Astrocyte of the spinal cord (primary cell): Measurements from ENCODE around the gene UPK3A.

Experiments used
- DNase-seq: peaks from one replicate; pipeline ENCODE4 v3.0.0; 2011; ENCODE audit warnings: low read depth, low spot score
- H3K4me3 ChIP-seq: 2 replicates; pipeline ENCODE4 v1.5.1; 2011; ENCODE audit warnings: low read depth, mild to moderate bottlenecking, low read length, moderate library complexity
- CTCF ChIP-seq: IDR thresholded peaks from 2 replicates; pipeline ENCODE4 v1.5.1; 2012; ENCODE audit warnings: low read depth, mild to moderate bottlenecking, low read length, inconsistent platforms
- in situ Hi-C: cut with HindIII; loops from 2 replicates; pipeline ENCODE4 v1.10.0; 2017; ENCODE audit warnings: low sequenced_read_pairs

The UPK3A gene

DNA sequence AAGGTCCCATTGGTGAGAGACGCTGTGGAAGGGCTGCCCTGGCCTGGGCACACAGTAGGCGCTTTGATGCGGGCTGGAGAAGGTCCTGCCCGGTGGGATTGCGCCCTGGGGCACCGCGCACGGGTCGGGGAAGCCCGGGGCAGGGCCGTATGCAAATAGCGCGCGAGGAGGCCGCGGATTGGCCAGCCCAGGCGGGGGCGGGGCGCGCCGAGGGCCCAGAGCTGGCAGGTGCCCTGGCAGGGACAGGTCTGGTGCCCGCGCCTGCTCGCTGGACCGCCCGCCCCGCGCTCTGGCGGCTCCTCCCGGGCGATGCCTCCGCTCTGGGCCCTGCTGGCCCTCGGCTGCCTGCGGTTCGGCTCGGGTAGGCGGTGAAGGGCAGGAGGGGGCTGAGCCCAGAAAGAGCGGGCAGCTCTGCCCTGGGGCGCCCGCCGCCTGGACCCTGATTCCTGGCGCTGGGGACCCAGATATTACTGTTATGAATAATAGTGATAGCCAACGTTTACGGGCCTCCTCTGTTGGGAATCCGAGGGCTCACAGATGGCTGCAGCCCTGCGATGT, at the start of gene UPK3A:
Gene UPK3A (plus strand): TSS at position 245 of the 558 bp plus-strand sequence. CDS start 65 bp downstream, at position 310.
- in situ Hi-C loops = no loop called here
- H3K4me3 ChIP-seq = no peak within 1 kb of the TSS
- TF ChIP-seq CTCF = no peak
- no peak for DNase-seq

DNA sequence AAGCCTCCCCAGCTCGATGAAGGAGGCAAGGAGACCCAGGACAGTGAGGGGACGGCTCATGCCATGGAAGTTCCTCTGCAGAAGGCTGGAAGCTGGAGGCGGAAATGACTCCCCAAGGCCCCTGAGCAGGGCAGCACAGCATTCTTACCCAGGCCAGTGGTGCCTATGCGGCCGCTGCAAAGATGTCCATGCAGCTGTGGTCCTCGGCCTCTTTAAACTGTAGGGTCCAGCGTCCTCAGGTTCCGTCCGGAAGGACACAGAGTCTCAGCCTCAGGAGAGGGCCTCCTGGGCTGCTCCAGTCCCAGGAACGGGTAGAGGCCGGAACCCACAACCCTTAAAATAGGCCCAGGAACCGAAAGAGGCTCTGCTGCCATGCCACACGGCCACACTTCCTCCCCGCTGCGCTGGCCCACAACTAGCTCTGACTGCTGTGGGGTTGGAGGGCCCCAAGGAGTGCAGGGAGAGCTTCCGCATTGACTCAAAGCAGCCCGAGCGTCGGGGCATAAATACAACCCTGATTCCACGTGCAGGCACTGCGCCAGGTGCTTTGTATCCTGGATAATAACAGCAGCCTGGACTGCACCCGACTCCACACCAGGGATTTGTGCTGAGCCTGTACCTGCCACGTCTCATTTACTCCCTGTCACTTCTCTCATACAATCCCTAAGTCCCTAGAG, 49.5 kb upstream of the UPK3A start:
- no peak overlapping the region for H3K4me3 ChIP-seq
- TF ChIP-seq CTCF = no peak
- DNase-seq = no peak
- in situ Hi-C loops = no loop called here

GRCh38 chr22:45235851-45236342, 48.9 kb upstream of the UPK3A start:
- in situ Hi-C loops = no loop called here
- no peak for DNase-seq
- H3K4me3 ChIP-seq = no peak overlapping the region
- no peak for TF ChIP-seq CTCF

DNA sequence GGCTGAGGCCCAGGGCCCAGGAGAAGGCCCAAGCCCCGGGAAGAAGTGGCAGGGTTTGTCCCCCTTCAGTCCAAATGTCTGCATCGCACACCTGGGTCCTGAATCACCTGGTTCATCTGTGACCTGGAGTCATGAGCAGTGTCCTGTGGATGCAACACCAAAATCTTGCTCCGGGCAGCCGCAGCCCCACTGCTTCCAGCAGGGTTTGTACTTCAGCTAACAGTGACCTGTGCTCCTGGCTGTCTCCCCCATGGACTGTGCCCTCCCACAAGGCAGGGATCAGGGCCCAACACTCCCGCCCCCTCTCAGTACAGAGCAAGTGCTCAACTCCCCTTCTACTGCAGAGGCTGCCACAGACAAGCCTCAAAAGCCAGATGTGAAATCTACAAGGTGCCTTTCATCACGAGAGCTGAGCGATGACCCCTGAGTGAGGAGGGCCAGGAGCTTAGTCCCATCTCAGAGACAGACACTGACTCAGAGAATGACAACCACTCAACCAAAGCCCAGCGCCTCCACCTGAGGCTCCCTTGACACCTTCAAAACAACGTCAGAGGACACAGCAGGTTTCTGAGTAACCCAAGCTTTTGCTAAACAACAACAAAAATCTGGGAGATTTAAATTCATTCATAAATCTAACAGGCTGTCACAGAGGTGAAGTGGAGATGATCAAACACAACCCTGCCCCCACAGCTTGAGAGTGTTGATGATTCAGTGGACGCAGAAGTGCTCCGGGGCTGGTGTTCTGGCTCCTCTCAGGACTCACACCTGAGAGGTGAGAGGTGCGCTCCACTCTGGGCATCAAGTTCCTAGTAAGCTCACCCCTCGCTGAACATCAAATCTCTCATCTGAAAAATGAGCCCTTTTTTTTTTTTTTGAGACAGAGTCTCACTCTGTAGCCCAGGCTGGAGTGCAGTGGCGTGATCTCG, 47.4 kb upstream of the UPK3A start:
- H3K4me3 ChIP-seq = no peak overlapping the region
- in situ Hi-C loops = no loop called here
- no peak for TF ChIP-seq CTCF
- DNase-seq = no peak

DNA sequence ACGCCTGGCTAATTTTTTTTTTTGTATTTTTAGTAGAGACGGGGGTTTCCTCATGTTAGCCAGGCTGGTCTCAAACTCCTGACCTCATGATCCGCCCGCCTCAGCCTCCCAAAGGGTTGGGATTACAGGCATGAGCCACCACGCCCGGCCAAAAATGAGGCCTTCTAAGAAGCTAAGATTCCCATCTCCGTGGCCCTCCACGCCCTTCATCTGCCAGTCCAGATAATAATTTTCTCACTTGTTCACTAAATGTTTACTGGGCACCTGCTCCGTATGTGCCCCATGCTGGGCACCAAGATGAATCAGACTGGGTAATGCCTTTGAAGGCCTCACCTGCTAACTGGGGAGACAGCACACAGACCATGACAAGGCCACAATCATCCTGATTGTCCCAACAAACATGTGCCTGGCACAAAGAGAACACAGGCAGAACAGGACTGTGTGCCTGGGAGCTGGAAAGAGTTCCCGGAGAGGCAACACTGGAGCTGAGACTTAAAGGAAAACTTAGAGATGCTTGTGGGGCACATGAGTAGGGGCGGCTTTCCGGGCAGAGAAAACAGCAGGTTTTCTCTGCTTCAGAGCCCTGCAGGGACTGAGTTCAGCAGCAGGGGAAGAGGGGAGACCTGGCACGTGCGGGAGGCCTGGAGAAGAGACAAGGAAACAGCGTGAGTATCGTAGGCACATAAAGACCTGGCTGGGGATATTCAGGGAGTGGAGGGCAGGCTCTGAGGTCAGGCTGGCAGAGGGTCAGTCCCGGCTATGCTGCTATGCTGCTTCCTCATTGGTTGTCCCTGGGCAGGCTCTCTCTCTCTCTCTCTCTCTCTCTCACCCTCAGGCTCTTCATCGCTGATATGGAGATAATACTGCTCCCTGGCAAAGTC, 46.4 kb upstream of the UPK3A start:
- TF ChIP-seq CTCF = no peak
- no peak for DNase-seq
- in situ Hi-C loops = no loop called here
- no peak overlapping the region for H3K4me3 ChIP-seq
